Measurements from ENCODE around the gene PCDHB7. TPM values are rescaled to one million over a fixed set of nuclear protein-coding genes. Genes with fewer than 3 reads are reported as not detected.
"Not testable (repeated sequence)": the region's sequence is repeated elsewhere in the genome, so short reads cannot be mapped to it uniquely, and the experiment has no call there.

Gene PCDHB7
- total RNA-seq, 1 experiment from 2014 or later, result not detected

- no peak for TF ChIP-seq MAX (IDR thresholded peaks at IDR 0.05)
- no peak for TF ChIP-seq EGR1 (IDR thresholded peaks at IDR 0.05; ENCODE audit: low read depth)
- no peak for TF ChIP-seq CTCF (IDR thresholded peaks at IDR 0.05 in 2 of 3, conservative IDR thresholded peaks at IDR 0.05 in 1 of 3; ENCODE audit: borderline replicate concordance in 1 of 3, insufficient read depth in 1 of 3, low read depth in 2 of 3, low read length in 2 of 3)
- TF ChIP-seq SIN3A (IDR thresholded peaks at IDR 0.05; ENCODE audit: low read depth), result no peak
- TF ChIP-seq POLR2A (IDR thresholded peaks at IDR 0.05; ENCODE audit: borderline replicate concordance, extremely low read depth, insufficient read depth, insufficient read length), result no peak
Observed at GRCh38 chr5:141135718-141136266, 36.7 kb upstream of the PCDHB7 start (continued).

GRCh38 chr5:141137346-141137745 is 35.1 kb upstream of the PCDHB7 start:
- H4K20me1 ChIP-seq (ENCODE audit: insufficient read depth); DNase-seq (ENCODE audit: low read depth, low spot score); H3K9me2 ChIP-seq (ENCODE audit: insufficient read depth); CTCF ChIA-PET; intact Hi-C loops (cut with micrococcal nuclease); BruUV-seq (replicated peaks); H3K36me3 ChIP-seq (ENCODE audit: control insufficient read depth in 1 of 2, insufficient read depth in 2 of 2, low read length in 2 of 2); POLR2A ChIA-PET; H3K79me2 ChIP-seq (ENCODE audit: insufficient read depth, low read length); H3K27me3 ChIP-seq (ENCODE audit: insufficient read depth, low read length); H3K4me1 ChIP-seq (ENCODE audit: control insufficient read depth in 1 of 2, insufficient read depth in 2 of 2, low read length in 2 of 2); ATAC-seq; H2AFZ ChIP-seq (ENCODE audit: low read depth, low read length, poor library complexity, severe bottlenecking); H3K27ac ChIP-seq (ENCODE audit: low read depth, low read length); H3K4me3 ChIP-seq (replicated peaks in 1 of 2; ENCODE audit: low read depth in 1 of 2, low read length in 2 of 2); H3K9ac ChIP-seq (ENCODE audit: low read length); H3K4me2 ChIP-seq (ENCODE audit: low read length); RAD21 ChIA-PET (ENCODE audit: low non-redundant PET in 1 of 2, low total read pairs in 2 of 2, uncharacterized antibody in 2 of 2, unreplicated experiment in 2 of 2): not testable (repeated sequence)
- peaks cover 0 to 14% of the 10 kb centered on the region in 2 experiments; a peak in 2 of 4 replicates for H3K9me3 ChIP-seq (ENCODE audit: control insufficient read depth in 1 of 2, insufficient read depth in 1 of 2, low read depth in 1 of 2, low read length in 2 of 2)

- no TSS peak for BruUV-seq (replicated peaks)
- H3K79me2 ChIP-seq (ENCODE audit: insufficient read depth, low read length), result no peaks in the 10 kb centered on the region
- no peak for DNase-seq (ENCODE audit: low read depth, low spot score)
- intact Hi-C loops (cut with micrococcal nuclease), result no loop called here
- no peak within 1 kb of the TSS for H3K4me2 ChIP-seq (ENCODE audit: low read length)
- no peak for ATAC-seq
- H3K9ac ChIP-seq (ENCODE audit: low read length), result no peak within 1 kb of the TSS
- no peaks in the 10 kb centered on the region for H3K4me1 ChIP-seq (ENCODE audit: control insufficient read depth in 1 of 2, insufficient read depth in 2 of 2, low read length in 2 of 2)
- RAD21 ChIA-PET (ENCODE audit: low non-redundant PET in 1 of 2, low total read pairs in 2 of 2, uncharacterized antibody in 2 of 2, unreplicated experiment in 2 of 2), result no interaction called here
- no peak within 1 kb of the TSS for H2AFZ ChIP-seq (ENCODE audit: low read depth, low read length, poor library complexity, severe bottlenecking)
- POLR2A ChIA-PET, result no interaction called here
- no peaks in the 10 kb centered on the region for H3K27me3 ChIP-seq (ENCODE audit: insufficient read depth, low read length)
- H3K27ac ChIP-seq (ENCODE audit: low read depth, low read length), result no peak within 1 kb of the TSS
- no peaks in the 10 kb centered on the region; a peak in 1 of 4 replicates for H3K9me3 ChIP-seq (ENCODE audit: control insufficient read depth in 1 of 2, insufficient read depth in 1 of 2, low read depth in 1 of 2, low read length in 2 of 2)
- H4K20me1 ChIP-seq (ENCODE audit: insufficient read depth), result no peaks in the 10 kb centered on the region
- H3K36me3 ChIP-seq (ENCODE audit: control insufficient read depth in 1 of 2, insufficient read depth in 2 of 2, low read length in 2 of 2), result no peaks in the 10 kb centered on the region
- CTCF ChIA-PET, result no interaction called here
- no peaks in the 10 kb centered on the region for H3K9me2 ChIP-seq (ENCODE audit: insufficient read depth)
- no peak for TF ChIP-seq SP1 (IDR thresholded peaks at IDR 0.05; ENCODE audit: low read depth)
- no peak within 1 kb of the TSS for H3K4me3 ChIP-seq (replicated peaks in 1 of 2; ENCODE audit: low read depth in 1 of 2, low read length in 2 of 2)
Observed at GRCh38 chr5:141149812-141150211, 22.6 kb upstream of the PCDHB7 start, which contains the start of gene PCDHB6. PCDHB6 (plus strand) TSS chr5:141150057; CDS start chr5:141150258, 201 bp downstream.
